AG10803 (cell line): ENCODE results near the gene GRIN2A.

Source experiments
- DNase-seq: peaks from one replicate; pipeline ENCODE4 v3.0.0; 2010; ENCODE audit warnings: low read depth
- H3K4me3 ChIP-seq: 2 replicates; pipeline ENCODE4 v1.5.1; 2011; ENCODE audit warnings: mild to moderate bottlenecking, low read length, control low read depth
- TF ChIP-seq, protein P1 (sequence below): conservative IDR thresholded peaks from 2 replicates; pipeline ENCODE4 v1.5.1; 2011; ENCODE audit warnings: mild to moderate bottlenecking, low read length, control low read depth, inconsistent platforms

GRIN2A gene

DNA sequence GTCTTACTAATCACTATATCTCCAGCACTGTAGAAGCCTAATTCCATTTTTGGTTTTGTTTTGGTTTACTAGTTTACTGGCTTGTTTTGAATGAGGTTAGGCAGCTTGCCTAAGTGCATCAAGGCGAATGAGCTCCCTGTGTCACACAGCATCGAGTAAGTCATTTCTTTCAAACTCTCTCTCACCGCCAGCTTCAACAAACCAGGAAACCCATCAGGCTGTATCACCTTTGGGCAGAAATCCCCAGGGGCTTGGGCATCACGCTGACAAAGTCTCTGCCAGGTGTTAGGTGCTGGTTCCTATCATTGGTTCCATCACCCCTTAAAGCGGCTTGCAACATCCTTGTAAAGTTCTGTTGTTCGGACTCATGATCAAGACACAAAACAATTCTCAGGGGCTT is 226.6 kb downstream of the GRIN2A start:
- TF ChIP-seq, protein P1, sequence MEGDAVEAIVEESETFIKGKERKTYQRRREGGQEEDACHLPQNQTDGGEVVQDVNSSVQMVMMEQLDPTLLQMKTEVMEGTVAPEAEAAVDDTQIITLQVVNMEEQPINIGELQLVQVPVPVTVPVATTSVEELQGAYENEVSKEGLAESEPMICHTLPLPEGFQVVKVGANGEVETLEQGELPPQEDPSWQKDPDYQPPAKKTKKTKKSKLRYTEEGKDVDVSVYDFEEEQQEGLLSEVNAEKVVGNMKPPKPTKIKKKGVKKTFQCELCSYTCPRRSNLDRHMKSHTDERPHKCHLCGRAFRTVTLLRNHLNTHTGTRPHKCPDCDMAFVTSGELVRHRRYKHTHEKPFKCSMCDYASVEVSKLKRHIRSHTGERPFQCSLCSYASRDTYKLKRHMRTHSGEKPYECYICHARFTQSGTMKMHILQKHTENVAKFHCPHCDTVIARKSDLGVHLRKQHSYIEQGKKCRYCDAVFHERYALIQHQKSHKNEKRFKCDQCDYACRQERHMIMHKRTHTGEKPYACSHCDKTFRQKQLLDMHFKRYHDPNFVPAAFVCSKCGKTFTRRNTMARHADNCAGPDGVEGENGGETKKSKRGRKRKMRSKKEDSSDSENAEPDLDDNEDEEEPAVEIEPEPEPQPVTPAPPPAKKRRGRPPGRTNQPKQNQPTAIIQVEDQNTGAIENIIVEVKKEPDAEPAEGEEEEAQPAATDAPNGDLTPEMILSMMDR: no peak

DNA sequence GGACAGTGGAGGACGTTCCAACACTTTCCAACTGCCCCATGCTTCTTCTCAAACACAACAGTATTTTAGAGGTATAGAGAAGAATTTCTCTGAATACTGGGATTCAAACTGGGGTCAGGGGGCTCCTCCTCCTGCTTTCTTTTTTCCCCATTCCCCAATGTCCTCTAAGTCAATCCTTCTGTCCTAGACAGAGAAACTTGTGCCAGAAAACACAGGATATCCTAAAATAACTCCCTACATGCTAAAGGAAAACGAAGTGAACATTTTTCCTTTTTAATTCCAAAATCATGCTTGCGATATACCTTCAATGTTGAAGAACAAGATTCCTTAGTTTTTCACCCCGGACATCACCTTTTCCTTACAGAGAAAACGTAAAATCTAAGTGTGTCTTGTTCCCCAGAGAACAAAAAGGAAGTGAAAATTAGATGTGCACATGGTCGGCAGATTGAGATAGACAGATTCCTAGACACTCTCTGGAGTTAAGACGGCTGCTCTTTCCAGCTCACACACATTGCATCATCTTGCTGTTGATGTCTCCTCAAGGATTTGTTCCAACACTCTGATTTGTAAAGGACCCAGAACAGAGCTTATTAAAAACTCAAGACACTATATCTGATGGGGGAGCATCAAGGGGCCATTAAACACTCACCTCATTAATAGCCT is 228.2 kb downstream of the GRIN2A start:
- H3K4me3 ChIP-seq: no peak overlapping the region
- TF ChIP-seq, protein P1: no peak
- peak; percentile 4 for DNase-seq

More for the DNA sequence above, 226.6 kb downstream of the GRIN2A start:
- H3K4me3 ChIP-seq: no peak overlapping the region
- no peak for DNase-seq

DNA sequence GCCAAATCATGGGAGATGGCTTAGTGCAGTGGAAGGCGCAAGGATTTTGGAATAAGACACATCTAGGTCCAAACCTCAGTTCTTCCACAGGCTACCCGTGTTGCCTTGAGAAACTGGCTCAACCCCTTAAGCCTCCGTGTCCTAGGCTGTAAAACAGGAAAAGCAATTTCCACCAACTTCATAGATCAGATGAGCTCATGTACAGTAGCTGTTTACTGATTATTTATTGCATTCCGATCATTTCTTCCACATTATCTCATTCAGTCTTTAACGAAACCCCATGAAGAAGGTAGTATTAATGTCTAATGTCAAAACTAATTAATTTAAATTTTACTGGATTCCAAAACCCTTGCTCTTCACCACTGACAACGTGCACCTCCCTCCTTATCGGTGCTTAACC is 231.6 kb downstream of the GRIN2A start:
- no peak for DNase-seq
- TF ChIP-seq, protein P1: no peak
- H3K4me3 ChIP-seq: no peak overlapping the region

DNA sequence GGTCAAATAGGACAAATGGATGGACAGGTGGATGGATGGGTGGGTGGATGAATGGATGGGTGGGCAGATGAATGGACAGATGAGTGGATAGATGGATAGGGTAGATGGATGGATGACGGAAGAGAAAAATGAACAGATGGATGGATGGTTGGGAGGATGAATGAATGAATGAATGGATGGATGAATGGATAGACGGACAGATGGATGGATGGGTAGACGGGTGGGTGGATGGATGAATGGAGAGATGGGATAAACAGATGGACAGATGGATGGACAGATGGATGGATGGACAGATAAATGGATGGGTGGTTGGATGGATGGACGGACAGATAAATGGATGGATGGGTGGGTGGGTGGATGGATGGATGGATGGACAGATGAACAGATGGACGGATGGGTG is 232.8 kb downstream of the GRIN2A start:
- TF ChIP-seq, protein P1: no peak
- DNase-seq: no peak
- H3K4me3 ChIP-seq: no peak overlapping the region

DNA sequence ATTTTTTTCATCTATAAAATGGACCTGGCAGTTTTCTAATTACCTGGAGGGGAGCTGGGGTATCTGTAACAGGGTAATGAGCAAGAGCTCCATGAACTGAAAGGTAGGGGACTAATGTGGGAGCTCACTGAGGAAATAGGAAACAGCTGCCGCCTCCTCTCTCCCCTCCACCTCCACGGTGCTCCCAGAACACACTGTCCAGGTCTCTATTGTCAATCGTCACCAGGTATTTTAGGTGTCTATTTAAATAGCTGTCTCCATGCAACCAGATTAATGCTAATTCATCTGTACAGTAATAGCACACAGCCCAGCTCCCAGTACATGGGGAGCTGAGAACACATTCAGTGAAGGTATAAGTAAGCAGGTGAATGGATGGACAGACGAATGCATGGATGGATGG is 233.3 kb downstream of the GRIN2A start:
- TF ChIP-seq, protein P1: no peak
- no peak for DNase-seq
- H3K4me3 ChIP-seq: no peak overlapping the region

DNA sequence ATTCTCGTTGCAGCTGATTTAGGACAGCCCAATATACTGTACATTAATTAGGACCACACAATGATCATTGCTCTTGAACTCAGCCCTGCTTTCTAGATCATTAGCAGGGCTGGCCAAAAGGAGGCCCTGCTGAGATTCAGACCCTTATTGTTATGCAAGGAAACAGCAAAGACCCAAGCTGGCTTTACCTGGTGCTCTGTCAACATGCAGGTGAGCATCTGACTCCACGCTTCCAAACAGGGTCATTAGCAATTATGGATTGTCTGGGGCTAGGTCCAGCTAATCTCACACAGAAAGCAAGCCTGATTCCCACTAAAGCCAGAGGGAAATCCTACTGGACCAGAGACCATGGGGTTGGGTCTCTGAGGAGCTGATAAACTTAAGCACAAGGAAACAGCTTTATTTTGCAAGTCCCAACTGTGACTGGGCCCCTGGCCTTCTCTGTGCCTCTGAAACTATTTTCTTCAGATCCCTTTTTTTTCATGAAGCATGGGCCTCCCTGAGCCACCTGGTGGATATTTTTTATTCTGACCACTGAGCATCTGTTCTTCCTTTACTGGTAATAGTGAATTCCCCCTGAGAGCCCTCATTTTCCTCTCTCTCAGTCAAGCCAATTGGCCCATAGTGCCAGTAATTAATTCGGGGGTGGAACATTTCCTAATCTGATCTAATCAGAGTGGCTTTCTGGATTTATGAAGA is 236.1 kb downstream of the GRIN2A start:
- TF ChIP-seq, protein P1: no peak
- DNase-seq: no peak

DNA sequence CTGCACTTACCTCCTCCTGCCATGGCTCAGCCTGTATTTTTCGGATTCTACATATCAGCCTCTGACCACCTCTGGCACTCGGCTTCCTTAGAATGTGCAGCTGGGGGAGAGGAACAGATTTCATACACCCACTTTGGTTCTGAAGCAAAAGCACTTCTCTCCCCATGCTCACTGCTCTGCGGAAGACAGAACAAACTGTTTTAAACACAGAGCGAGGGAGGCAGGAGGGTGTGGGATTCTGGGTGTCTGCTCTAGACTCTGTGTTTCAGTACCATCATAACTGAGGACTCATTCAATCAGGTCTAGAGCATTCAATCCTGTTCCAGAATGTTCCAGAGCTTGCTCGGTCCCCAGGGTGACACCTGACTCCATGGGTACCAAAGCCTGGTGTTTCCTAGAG is 239.1 kb downstream of the GRIN2A start:
- no peak overlapping the region for H3K4me3 ChIP-seq
- DNase-seq: no peak
- TF ChIP-seq, protein P1: no peak

More for the DNA sequence above, 236.1 kb downstream of the GRIN2A start:
- no peak overlapping the region for H3K4me3 ChIP-seq
